ENCODE data around the gene EXOC6. TPM values are rescaled to one million over a fixed set of nuclear protein-coding genes. Genes with fewer than 3 reads are reported as not detected.

Gene EXOC6
- total RNA-seq, 2 donors from 2014 or later, result 13.2 to 70.8 TPM

DNA sequence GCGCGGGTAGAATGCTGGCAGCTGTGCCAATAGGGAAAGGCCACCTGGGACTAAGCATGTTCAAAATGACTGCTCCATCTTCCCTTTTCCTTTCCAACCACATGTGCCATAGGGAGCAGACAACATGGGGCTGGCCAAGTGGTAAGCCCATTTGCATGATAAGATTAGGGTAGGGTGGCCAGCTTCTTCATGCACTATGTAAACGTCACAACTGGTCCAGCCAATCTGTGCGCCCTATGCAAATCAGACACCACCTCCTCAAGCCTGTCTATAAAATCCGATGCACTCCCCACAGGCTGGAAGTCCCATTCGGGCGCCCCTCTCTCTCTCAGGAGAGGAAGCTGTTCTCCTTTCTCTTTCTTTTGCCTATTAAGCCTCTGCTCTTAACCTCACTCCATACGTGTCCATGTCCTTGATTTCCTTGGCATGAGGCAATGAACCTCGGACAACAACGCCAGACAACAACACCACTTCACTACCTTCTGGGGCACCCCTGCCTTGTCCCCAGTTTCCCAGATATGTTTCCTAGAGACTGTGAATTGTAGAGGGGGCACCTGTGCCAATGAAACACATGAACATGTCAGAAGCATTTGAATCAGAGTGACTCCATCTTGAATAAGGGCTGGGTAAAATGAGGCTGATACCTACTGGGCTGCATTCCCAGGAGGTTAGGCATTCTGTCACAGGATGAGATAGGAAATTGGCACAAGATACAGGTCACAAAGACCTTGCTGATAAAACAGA lies 19.1 kb upstream of the EXOC6 start:
- 80 to 86% methylated on average over 10 of the region's 10 CpGs for WGBS, 2 donors
- ATAC-seq (no peak), DNase-seq (no peak)
- Histone ChIP-seq H3K4me1 (no peaks in the 10 kb centered on the region), H3K9me3 (no peaks in the 10 kb centered on the region), H3K27ac (no peak overlapping the region), H3K4me3 (no peak overlapping the region), H3K36me3 (replicated peaks in 1 of 2; ENCODE audit: insufficient read depth in 1 of 2, low read depth in 2 of 2) (no peaks in the 10 kb centered on the region), H3K27me3 (no peaks in the 10 kb centered on the region)
- TF ChIP-seq POLR2A (IDR thresholded peaks at IDR 0.05), result no peak
- TF ChIP-seq CTCF (IDR thresholded peaks at IDR 0.05), result no peak
- intact Hi-C loops (cut with DNase I), result no loop called here

GRCh38 chr10:92829786-92830377 lies 18.4 kb upstream of the EXOC6 start:
- ATAC-seq, result no peak
- intact Hi-C loops (cut with DNase I), result no loop called here

GRCh38 chr10:92830478-92831389 lies 17.6 kb upstream of the EXOC6 start:
- no peak for DNase-seq
- no peak overlapping the region for H3K4me3 ChIP-seq

More at GRCh38 chr10:92829786-92830377, 18.4 kb upstream of the EXOC6 start:
- H3K36me3 ChIP-seq (replicated peaks in 1 of 2; ENCODE audit: insufficient read depth in 1 of 2, low read depth in 2 of 2), result no peaks in the 10 kb centered on the region
- no peaks in the 10 kb centered on the region for H3K27me3 ChIP-seq
- no peaks in the 10 kb centered on the region for H3K9me3 ChIP-seq
- no peak overlapping the region for H3K27ac ChIP-seq
- H3K4me3 ChIP-seq, result no peak overlapping the region
- TF ChIP-seq POLR2A (IDR thresholded peaks at IDR 0.05) (no peak), CTCF (IDR thresholded peaks at IDR 0.05) (no peak)
- no peak for DNase-seq
- peaks cover 4% of the 10 kb centered on the region for H3K4me1 ChIP-seq
- 73 to 77% methylated on average over 4 of the region's 4 CpGs for WGBS, 2 donors

GRCh38 chr10:92832121-92832520 lies 16.2 kb upstream of the EXOC6 start:
- DNase-seq, result no peak
- H3K4me1 ChIP-seq, result peaks cover 4% of the 10 kb centered on the region
- ATAC-seq, result no peak
- no peak overlapping the region for H3K4me3 ChIP-seq
- intact Hi-C loops (cut with DNase I), result no loop called here
- no peaks in the 10 kb centered on the region for H3K9me3 ChIP-seq
- H3K36me3 ChIP-seq (replicated peaks in 1 of 2; ENCODE audit: insufficient read depth in 1 of 2, low read depth in 2 of 2), result no peaks in the 10 kb centered on the region
- no peak overlapping the region for H3K27ac ChIP-seq
- no peaks in the 10 kb centered on the region for H3K27me3 ChIP-seq
- WGBS, 2 donors, result 93 to 98% methylated on average over 10 of the region's 10 CpGs
- TF ChIP-seq POLR2A (IDR thresholded peaks at IDR 0.05) (no peak), CTCF (IDR thresholded peaks at IDR 0.05) (no peak)

More at GRCh38 chr10:92830478-92831389, 17.6 kb upstream of the EXOC6 start:
- 68 to 81% methylated on average over 12 of the region's 12 CpGs for WGBS, 2 donors
- no peaks in the 10 kb centered on the region for H3K27me3 ChIP-seq
- no peaks in the 10 kb centered on the region for H3K36me3 ChIP-seq (replicated peaks in 1 of 2; ENCODE audit: insufficient read depth in 1 of 2, low read depth in 2 of 2)
- intact Hi-C loops (cut with DNase I), result no loop called here
- ATAC-seq, result no peak
- peaks cover 4% of the 10 kb centered on the region for H3K4me1 ChIP-seq
- no peaks in the 10 kb centered on the region for H3K9me3 ChIP-seq
- TF ChIP-seq CTCF (IDR thresholded peaks at IDR 0.05) (no peak), POLR2A (IDR thresholded peaks at IDR 0.05) (no peak)
- peak overlapping the region in 1 of 4 donors; percentile 15 for H3K27ac ChIP-seq
